Loucy (cell line): Measurements from ENCODE around the gene TMEM135.

Source experiments
- EZH2phosphoT487 ChIP-seq: fragments of 200-600 bp; IDR thresholded peaks from 2 replicates; pipeline ENCODE4 v1.6.1; 2018; ENCODE audit warnings: antibody characterized with exemption, mild to moderate bottlenecking, moderate library complexity, borderline replicate concordance
- TF ChIP-seq, protein P1 (sequence below): fragments of 200-600 bp; sonication (generic); conservative IDR thresholded peaks from 2 replicates; pipeline ENCODE4 v1.5.1; 2014; ENCODE audit warnings: mild to moderate bottlenecking, antibody characterized with exemption, low read length

DNA sequence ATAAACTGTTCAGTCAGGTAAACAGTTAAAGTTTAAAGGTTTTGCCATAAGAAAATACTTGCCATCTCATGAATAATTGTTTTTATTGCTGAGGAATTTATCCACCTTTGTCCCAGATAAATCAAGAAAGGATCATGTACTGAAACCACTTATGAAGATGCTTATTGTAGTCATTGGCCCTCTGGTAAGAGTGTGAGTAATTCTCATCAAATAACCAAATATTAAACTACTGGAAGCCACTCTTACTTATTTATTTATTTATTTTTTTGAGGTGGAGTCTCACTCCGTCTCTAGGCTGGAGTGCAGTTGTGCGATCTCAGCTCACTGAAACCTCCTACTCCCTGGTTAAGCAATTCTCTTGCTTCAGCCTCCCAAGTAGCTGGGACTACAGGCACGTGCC lies 35.1 kb downstream of the TMEM135 start:
- TF ChIP-seq, protein P1, sequence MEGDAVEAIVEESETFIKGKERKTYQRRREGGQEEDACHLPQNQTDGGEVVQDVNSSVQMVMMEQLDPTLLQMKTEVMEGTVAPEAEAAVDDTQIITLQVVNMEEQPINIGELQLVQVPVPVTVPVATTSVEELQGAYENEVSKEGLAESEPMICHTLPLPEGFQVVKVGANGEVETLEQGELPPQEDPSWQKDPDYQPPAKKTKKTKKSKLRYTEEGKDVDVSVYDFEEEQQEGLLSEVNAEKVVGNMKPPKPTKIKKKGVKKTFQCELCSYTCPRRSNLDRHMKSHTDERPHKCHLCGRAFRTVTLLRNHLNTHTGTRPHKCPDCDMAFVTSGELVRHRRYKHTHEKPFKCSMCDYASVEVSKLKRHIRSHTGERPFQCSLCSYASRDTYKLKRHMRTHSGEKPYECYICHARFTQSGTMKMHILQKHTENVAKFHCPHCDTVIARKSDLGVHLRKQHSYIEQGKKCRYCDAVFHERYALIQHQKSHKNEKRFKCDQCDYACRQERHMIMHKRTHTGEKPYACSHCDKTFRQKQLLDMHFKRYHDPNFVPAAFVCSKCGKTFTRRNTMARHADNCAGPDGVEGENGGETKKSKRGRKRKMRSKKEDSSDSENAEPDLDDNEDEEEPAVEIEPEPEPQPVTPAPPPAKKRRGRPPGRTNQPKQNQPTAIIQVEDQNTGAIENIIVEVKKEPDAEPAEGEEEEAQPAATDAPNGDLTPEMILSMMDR: no peak
- TF ChIP-seq EZH2phosphoT487: no peak
